ENCODE measurements around the gene RALB.
A peak's percentile ranks its signal among the peaks of the same experiment; 100 is the strongest.

RALB gene

GRCh38 chr2:120252225-120253020 is at the start of gene RALB:
Gene RALB, plus strand, starts transcription at chr2:120252852. Its CDS starts 25,813 bp downstream, at chr2:120278665.
- peak; percentile 97 for DNase-seq (ENCODE audit: extremely low read depth, insufficient read length)
- Histone ChIP-seq H3K27me3 (replicated peaks; ENCODE audit: control insufficient read depth, insufficient read depth, low read length) (no peaks in the 10 kb centered on the region), H3K36me3 (ENCODE audit: control insufficient read depth, insufficient read depth, low read length) (no peaks in the 10 kb centered on the region), H3K4me3 (replicated peaks; ENCODE audit: low read depth, low read length) (peak within 1 kb of the TSS; percentile 90)
- TF ChIP-seq CTCF (IDR thresholded peaks at IDR 0.05; ENCODE audit: insufficient read depth, low read length, poor library complexity, severe bottlenecking), result no peak

GRCh38 chr2:120203251-120204021 is 49.2 kb upstream of the RALB start:
- DNase-seq (ENCODE audit: extremely low read depth, insufficient read length), result no peak
- Histone ChIP-seq H3K4me3 (replicated peaks; ENCODE audit: low read depth, low read length) (no peak overlapping the region), H3K36me3 (ENCODE audit: control insufficient read depth, insufficient read depth, low read length) (no peaks in the 10 kb centered on the region), H3K27me3 (replicated peaks; ENCODE audit: control insufficient read depth, insufficient read depth, low read length) (no peaks in the 10 kb centered on the region)
- no peak for TF ChIP-seq CTCF (IDR thresholded peaks at IDR 0.05; ENCODE audit: insufficient read depth, low read length, poor library complexity, severe bottlenecking)

GRCh38 chr2:120204022-120204405 is 48.6 kb upstream of the RALB start:
- Histone ChIP-seq H3K27me3 (replicated peaks; ENCODE audit: control insufficient read depth, insufficient read depth, low read length) (no peaks in the 10 kb centered on the region), H3K36me3 (ENCODE audit: control insufficient read depth, insufficient read depth, low read length) (no peaks in the 10 kb centered on the region), H3K4me3 (replicated peaks; ENCODE audit: low read depth, low read length) (no peak overlapping the region)
- DNase-seq (ENCODE audit: extremely low read depth, insufficient read length), result no peak
- peak; percentile 2 for TF ChIP-seq CTCF (IDR thresholded peaks at IDR 0.05; ENCODE audit: insufficient read depth, low read length, poor library complexity, severe bottlenecking)

GRCh38 chr2:120204417-120204816 is 48.2 kb upstream of the RALB start:
- H3K4me3 ChIP-seq (replicated peaks; ENCODE audit: low read depth, low read length), result no peak overlapping the region
- H3K27me3 ChIP-seq (replicated peaks; ENCODE audit: control insufficient read depth, insufficient read depth, low read length), result no peaks in the 10 kb centered on the region
- no peak for DNase-seq (ENCODE audit: extremely low read depth, insufficient read length)
- TF ChIP-seq CTCF (IDR thresholded peaks at IDR 0.05; ENCODE audit: insufficient read depth, low read length, poor library complexity, severe bottlenecking), result no peak
- no peaks in the 10 kb centered on the region for H3K36me3 ChIP-seq (ENCODE audit: control insufficient read depth, insufficient read depth, low read length)

- H3K27me3 ChIP-seq (replicated peaks; ENCODE audit: control insufficient read depth, insufficient read depth, low read length), result no peaks in the 10 kb centered on the region
- no peak overlapping the region for H3K4me3 ChIP-seq (replicated peaks; ENCODE audit: low read depth, low read length)
- TF ChIP-seq CTCF (IDR thresholded peaks at IDR 0.05; ENCODE audit: insufficient read depth, low read length, poor library complexity, severe bottlenecking), result no peak
- DNase-seq (ENCODE audit: extremely low read depth, insufficient read length), result no peak
- no peaks in the 10 kb centered on the region for H3K36me3 ChIP-seq (ENCODE audit: control insufficient read depth, insufficient read depth, low read length)
Measured at GRCh38 chr2:120204945-120205670, 47.5 kb upstream of the RALB start.
